Forelimb muscle (tissue), 1 donor: Measurements from ENCODE around the gene ATP5ME. TPM values are rescaled to one million over a fixed set of nuclear protein-coding genes. Genes with fewer than 3 reads are reported as not detected.

Experiments
- DNase-seq: peaks from one replicate; pipeline ENCODE4 v3.0.0-alpha.2; 2013; ENCODE audit warnings: low read depth
- polyA plus RNA-seq: library from polyadenylated mRNA; unstranded; fragments of 120-200 nt; gene quantifications from one replicate; pipeline ENCODE4 v1.2.1, GENCODE V29; 2013; ENCODE audit not compliant: insufficient read length

The ATP5ME gene
- polyA plus RNA-seq, 1 donor, result 288 TPM

GRCh38 chr4:684623-685327, 10.7 kb upstream of the ATP5ME start:
- no peak for DNase-seq

GRCh38 chr4:683982-684622, 10.0 kb upstream of the ATP5ME start:
- no peak for DNase-seq

- DNase-seq, result no peak
These were observed 9.3 kb upstream of the ATP5ME start for GRCh38 chr4:683247-683897.

- no peak for DNase-seq
These were observed 8.6 kb upstream of the ATP5ME start for GRCh38 chr4:682490-683172.

- no peak for DNase-seq
These were observed 7.8 kb upstream of the ATP5ME start for GRCh38 chr4:681736-682451.

- DNase-seq, result no peak
These were observed 7.0 kb upstream of the ATP5ME start for GRCh38 chr4:680928-681645.

GRCh38 chr4:680551-680927, 6.5 kb upstream of the ATP5ME start:
- DNase-seq, result no peak

GRCh38 chr4:680091-680490, 6.0 kb upstream of the ATP5ME start:
- DNase-seq, result no peak

GRCh38 chr4:679629-680028, 5.6 kb upstream of the ATP5ME start:
- no peak for DNase-seq

GRCh38 chr4:679104-679481, 5.0 kb upstream of the ATP5ME start:
- DNase-seq, result no peak

GRCh38 chr4:678331-679103, 4.4 kb upstream of the ATP5ME start:
- no peak for DNase-seq

- DNase-seq, result no peak
These were observed 3.6 kb upstream of the ATP5ME start for GRCh38 chr4:677431-678293.

- DNase-seq, result no peak
These were observed 2.8 kb upstream of the ATP5ME start for GRCh38 chr4:676871-677235.

GRCh38 chr4:675980-676870, 2.1 kb upstream of the ATP5ME start:
- DNase-seq, result no peak

- DNase-seq, result no peak
These were observed 1.2 kb upstream of the ATP5ME start for GRCh38 chr4:675036-675882.

GRCh38 chr4:673349-674091, 556 bp downstream of the ATP5ME start:
- DNase-seq, result no peak

- DNase-seq, result no peak
These were observed 2.3 kb downstream of the ATP5ME start for GRCh38 chr4:671769-672168.
